Nephron progenitor cell (in vitro differentiated cells): ENCODE data around the gene SUB1.

Source experiments
- DNase-seq: peaks from one replicate; pipeline ENCODE4 v3.0.0; 2021
- H3K27ac Mint-ChIP-seq: 2 replicates; pipeline ENCODE4 v1.8.0; 2021; ENCODE audit warnings: mild to moderate bottlenecking, moderate library complexity, mixed read lengths
- H3K27me3 Mint-ChIP-seq: 2 replicates; pipeline ENCODE4 v1.8.0; 2021; ENCODE audit warnings: mild to moderate bottlenecking, low read depth, mixed read lengths; ENCODE audit not compliant: poor library complexity
- H3K36me3 Mint-ChIP-seq: 2 replicates; pipeline ENCODE4 v1.8.0; 2021; ENCODE audit warnings: low read depth, mixed read lengths
- H3K4me1 Mint-ChIP-seq: 2 replicates; pipeline ENCODE4 v1.8.0; 2021; ENCODE audit warnings: mixed read lengths
- H3K4me3 Mint-ChIP-seq: 2 replicates; pipeline ENCODE4 v1.8.0; 2021; ENCODE audit warnings: mild to moderate bottlenecking, moderate library complexity, mixed read lengths
- H3K9me3 Mint-ChIP-seq: 2 replicates; pipeline ENCODE4 v1.8.0; 2021; ENCODE audit warnings: mild to moderate bottlenecking, moderate library complexity, mixed read lengths
- CTCF ChIP-seq: fragments of 200-600 bp; sonication (generic); IDR thresholded peaks from 2 replicates; pipeline ENCODE4 v1.5.0; 2021; ENCODE audit warnings: antibody characterized with exemption

Gene SUB1

GRCh38 chr5:32595118-32595517 lies 9.8 kb downstream of the SUB1 start:
- Mint-ChIP-seq H3K4me1 (no peaks in the 10 kb centered on the region), H3K36me3 (peaks cover 79% of the 10 kb centered on the region), H3K4me3 (no peak overlapping the region), H3K27ac (no peak overlapping the region), H3K27me3 (no peaks in the 10 kb centered on the region), H3K9me3 (no peaks in the 10 kb centered on the region)
- TF ChIP-seq CTCF, result no peak
- no peak for DNase-seq

GRCh38 chr5:32597041-32597629 lies 11.8 kb downstream of the SUB1 start:
- no peak overlapping the region for H3K27ac Mint-ChIP-seq
- H3K27me3 Mint-ChIP-seq, result no peaks in the 10 kb centered on the region
- no peaks in the 10 kb centered on the region for H3K9me3 Mint-ChIP-seq
- DNase-seq, result no peak
- peaks cover 78% of the 10 kb centered on the region for H3K36me3 Mint-ChIP-seq
- no peak overlapping the region for H3K4me3 Mint-ChIP-seq
- H3K4me1 Mint-ChIP-seq, result no peaks in the 10 kb centered on the region
- no peak for TF ChIP-seq CTCF

DNA sequence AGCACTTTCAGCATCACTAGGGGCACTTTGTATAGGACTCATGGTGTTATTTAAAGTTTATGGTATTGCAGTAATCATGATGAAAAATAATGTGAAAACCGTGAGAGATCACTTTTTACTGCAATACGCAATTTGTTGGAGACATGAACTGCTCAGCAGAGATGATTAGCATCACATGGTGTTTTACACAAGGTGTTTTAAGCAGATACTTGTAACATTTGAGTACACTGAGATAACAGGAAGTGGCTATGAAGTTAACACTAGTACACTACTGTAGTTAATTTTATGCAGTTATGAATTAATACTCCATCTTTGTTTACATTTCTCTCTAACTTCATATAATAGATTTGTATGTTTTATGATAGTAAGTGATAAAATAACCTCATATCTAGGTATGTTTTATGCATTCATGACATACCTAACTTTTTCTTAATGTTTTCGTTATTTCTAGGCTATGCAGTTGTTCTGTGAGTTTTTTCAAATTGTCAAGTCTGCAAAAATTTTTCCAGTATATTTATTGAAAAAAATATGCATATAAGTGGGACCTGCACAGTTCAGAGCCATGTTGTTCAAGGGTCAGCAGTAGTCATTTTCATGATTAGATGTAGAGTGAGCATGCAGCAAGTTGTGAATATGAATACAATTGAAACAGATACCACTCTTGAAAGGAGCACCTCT lies 13.0 kb downstream of the SUB1 start:
- DNase-seq, result no peak
- no peaks in the 10 kb centered on the region for H3K27me3 Mint-ChIP-seq
- H3K4me3 Mint-ChIP-seq, result no peak overlapping the region
- H3K36me3 Mint-ChIP-seq, result peaks cover 78% of the 10 kb centered on the region
- H3K9me3 Mint-ChIP-seq, result no peaks in the 10 kb centered on the region
- H3K4me1 Mint-ChIP-seq, result no peaks in the 10 kb centered on the region
- H3K27ac Mint-ChIP-seq, result no peak overlapping the region
- TF ChIP-seq CTCF, result no peak

GRCh38 chr5:32598997-32599549 lies 13.7 kb downstream of the SUB1 start:
- H3K9me3 Mint-ChIP-seq, result no peaks in the 10 kb centered on the region

DNA sequence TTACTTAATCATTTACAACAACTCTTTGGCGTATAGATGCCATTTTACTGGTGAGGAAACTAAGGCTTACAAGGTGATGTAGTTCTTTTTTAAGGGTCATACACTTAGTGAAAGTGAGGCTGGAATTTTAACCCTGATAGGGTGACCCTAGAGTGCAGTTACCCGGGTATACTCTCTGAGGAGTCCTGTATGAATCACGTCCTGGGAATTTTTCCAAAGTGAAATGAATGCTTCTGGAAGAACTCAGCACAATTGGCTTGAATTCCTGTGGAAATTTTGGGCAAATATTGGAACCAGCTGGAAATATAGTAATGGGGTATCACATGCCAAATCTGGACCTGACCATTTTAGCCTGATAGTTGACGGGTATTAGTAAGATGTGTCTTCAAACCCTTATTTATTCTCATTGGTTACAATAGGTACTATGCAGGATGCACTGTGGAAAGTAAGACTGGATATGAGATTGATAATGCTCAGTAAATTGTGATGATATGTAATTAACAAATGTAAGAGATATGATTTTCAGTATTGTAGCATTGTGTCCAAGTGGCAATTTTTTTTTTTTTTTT lies 14.8 kb downstream of the SUB1 start:
- H3K9me3 Mint-ChIP-seq, result no peaks in the 10 kb centered on the region
- no peaks in the 10 kb centered on the region for H3K27me3 Mint-ChIP-seq
- peaks cover 85% of the 10 kb centered on the region for H3K36me3 Mint-ChIP-seq
- no peak for TF ChIP-seq CTCF
- no peak for DNase-seq
- H3K4me1 Mint-ChIP-seq, result no peaks in the 10 kb centered on the region
- H3K4me3 Mint-ChIP-seq, result no peak overlapping the region
- no peak overlapping the region for H3K27ac Mint-ChIP-seq

More at GRCh38 chr5:32598997-32599549, 13.7 kb downstream of the SUB1 start:
- no peaks in the 10 kb centered on the region for H3K4me1 Mint-ChIP-seq
- H3K27ac Mint-ChIP-seq, result no peak overlapping the region
- H3K27me3 Mint-ChIP-seq, result no peaks in the 10 kb centered on the region
- no peak for DNase-seq
- H3K36me3 Mint-ChIP-seq, result peaks cover 81% of the 10 kb centered on the region
- TF ChIP-seq CTCF, result no peak
- no peak overlapping the region for H3K4me3 Mint-ChIP-seq
